Keratinocyte (primary cell): ENCODE results near the gene PHF8.

ENCODE experiments used
- CTCF ChIP-seq, 3 experiments: IDR thresholded peaks in 1 of 3; conservative IDR thresholded peaks in 1 of 3; optimal IDR thresholded peaks in 1 of 3; 2 replicates in 2 of 3; 3 replicates in 1 of 3; pipeline versions ENCODE3 to v1.5.1; 2011; ENCODE audit warnings: low read length in 3 of 3, mild to moderate bottlenecking in 3 of 3, moderate library complexity in 2 of 3, control low read depth in 1 of 3, inconsistent platforms in 1 of 3; ENCODE audit not compliant: insufficient read depth in 2 of 3; ENCODE audit errors: extremely low read depth in 1 of 3
- EZH2 ChIP-seq: IDR thresholded peaks from one replicate; pipeline ENCODE4 v1.6.1; 2012; ENCODE audit warnings: inconsistent platforms, mild to moderate bottlenecking, low read length, moderate library complexity

- TF ChIP-seq CTCF (optimal IDR thresholded peaks at IDR 0.05 in 1 of 3, IDR thresholded peaks at IDR 0.05 in 1 of 3, conservative IDR thresholded peaks at IDR 0.05 in 1 of 3; ENCODE audit: extremely low read depth in 1 of 3, insufficient read depth in 2 of 3, low read length in 3 of 3), result no peak
- TF ChIP-seq EZH2, result no peak
Measured at GRCh38 chrX:54066841-54067240, 22.6 kb upstream of the PHF8 start.
